NCI-H460 (cell line): ENCODE measurements around the gene IGFN1. TPM values are rescaled to one million over a fixed set of nuclear protein-coding genes. Genes with fewer than 3 reads are reported as not detected.

Source experiments
- DNase-seq: peaks from one replicate; pipeline ENCODE4 v3.0.0-alpha.2; 2016; ENCODE audit warnings: low read depth; ENCODE audit errors: extremely low read depth
- total RNA-seq: library from RNA; depleted of rRNA; stranded (reverse); fragments of >200 nt; shearing (Covaris generic); gene quantifications from 2 replicates; pipeline ENCODE4 v1.2.3, GENCODE V29; 2014

IGFN1 gene
- total RNA-seq, 1 experiment from 2014 or later = 2.2 TPM

- no peak for DNase-seq
Observed at GRCh38 chr1:201183753-201184152, 6.9 kb upstream of the IGFN1 start.

GRCh38 chr1:201184307-201185122 lies 6.1 kb upstream of the IGFN1 start:
- DNase-seq = peak; percentile 89

GRCh38 chr1:201185123-201185453 lies 5.5 kb upstream of the IGFN1 start:
- DNase-seq = no peak

GRCh38 chr1:201185527-201186128 lies 5.0 kb upstream of the IGFN1 start:
- no peak for DNase-seq

GRCh38 chr1:201186192-201186591 lies 4.4 kb upstream of the IGFN1 start:
- DNase-seq = no peak

- no peak for DNase-seq
Observed at GRCh38 chr1:201189085-201189484, 1.5 kb upstream of the IGFN1 start.

GRCh38 chr1:201190005-201190404 lies 619 bp upstream of the IGFN1 start:
- DNase-seq = no peak

GRCh38 chr1:201191653-201192260 lies 1.1 kb downstream of the IGFN1 start:
- peak; percentile 86 for DNase-seq

GRCh38 chr1:201192261-201192788 lies 1.7 kb downstream of the IGFN1 start:
- DNase-seq = no peak

- DNase-seq = no peak
Observed at GRCh38 chr1:201194046-201194445, 3.4 kb downstream of the IGFN1 start.

- no peak for DNase-seq
Observed at GRCh38 chr1:201198598-201198997, 8.0 kb downstream of the IGFN1 start.

GRCh38 chr1:201205036-201205435 lies 14.4 kb downstream of the IGFN1 start:
- no peak for DNase-seq

- DNase-seq = no peak
Observed at GRCh38 chr1:201206176-201206575, 15.6 kb downstream of the IGFN1 start.

- no peak for DNase-seq
Observed at GRCh38 chr1:201207046-201207445, 16.4 kb downstream of the IGFN1 start.

- DNase-seq = no peak
Observed at GRCh38 chr1:201208236-201208635, 17.6 kb downstream of the IGFN1 start.

- no peak for DNase-seq
Observed at GRCh38 chr1:201212056-201212455, 21.4 kb downstream of the IGFN1 start.

- no peak for DNase-seq
Observed at GRCh38 chr1:201212461-201213055, 21.9 kb downstream of the IGFN1 start.

- no peak for DNase-seq
Observed at GRCh38 chr1:201213106-201213770, 22.6 kb downstream of the IGFN1 start.

- DNase-seq = no peak
Observed at GRCh38 chr1:201213926-201214325, 23.3 kb downstream of the IGFN1 start.

GRCh38 chr1:201214461-201214860 lies 23.8 kb downstream of the IGFN1 start:
- DNase-seq = no peak

GRCh38 chr1:201214886-201215285 lies 24.3 kb downstream of the IGFN1 start:
- DNase-seq = no peak
